ENCODE data around the gene ZXDC. TPM values are rescaled to one million over a fixed set of nuclear protein-coding genes. Genes with fewer than 3 reads are reported as not detected.

Gene ZXDC
- total and polyA plus RNA-seq, 9 of the 15 experiments (the other 6 are each of a cell fraction or from before 2014, with no cell fraction given) = 0.59 to 13.4 (median 7.3) TPM

- TF ChIP-seq ZBTB11 (CRISPR knock-in tag; IDR thresholded peaks at IDR 0.05) (no peak), KLF6 (CRISPR knock-in tag; IDR thresholded peaks at IDR 0.05; ENCODE audit: borderline replicate concordance) (no peak), ARID2 (IDR thresholded peaks at IDR 0.05) (no peak), HOXB6 (CRISPR knock-in tag; IDR thresholded peaks at IDR 0.05; ENCODE audit: borderline replicate concordance) (no peak), ZNF655 (CRISPR knock-in tag; IDR thresholded peaks at IDR 0.05) (no peak), ID3 (CRISPR knock-in tag; IDR thresholded peaks at IDR 0.05) (no peak), ID3 (tag; IDR thresholded peaks at IDR 0.05) (no peak)
Observed at GRCh38 chr3:126417515-126417914, 58.2 kb downstream of the ZXDC start (continued).
